ENCODE measurements around the gene DCUN1D1. TPM values are rescaled to one million over a fixed set of nuclear protein-coding genes. Genes with fewer than 3 reads are reported as not detected.

DCUN1D1 gene
- total and polyA plus RNA-seq, 2 of the 13 experiments (the other 11 are each of a cell fraction or from before 2014, with no cell fraction given), result 10.5 to 39.7 TPM

DNA sequence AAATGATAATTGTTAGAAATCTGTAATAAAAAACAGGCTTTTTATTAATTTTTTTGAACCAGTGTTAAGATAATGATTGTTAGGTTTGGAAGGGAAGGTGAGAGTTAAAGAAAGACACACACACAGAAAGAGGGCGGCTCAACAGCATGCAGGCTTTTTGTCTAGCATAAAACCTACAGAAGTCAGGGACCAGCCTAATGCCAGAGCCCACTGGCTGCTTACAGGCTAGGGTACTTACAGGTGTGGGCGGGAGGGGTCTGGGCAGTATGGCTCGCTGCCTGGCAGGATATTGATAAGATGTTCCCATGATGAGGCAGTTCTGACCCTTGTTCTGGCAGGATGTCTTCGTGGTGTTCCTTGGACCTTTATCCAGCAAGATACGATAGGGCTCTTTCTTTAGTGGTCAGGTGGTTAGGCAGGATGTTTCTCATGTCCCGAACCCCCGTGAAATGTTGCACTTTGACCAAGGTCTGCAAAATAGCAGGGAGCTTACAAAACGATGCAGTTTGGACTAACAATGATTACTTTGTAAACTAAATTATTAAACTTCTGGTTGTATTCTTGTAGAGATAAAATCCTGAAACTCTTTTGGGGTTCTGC, 84.7 kb downstream of the DCUN1D1 start (continued):
- TF ChIP-seq, protein P1, sequence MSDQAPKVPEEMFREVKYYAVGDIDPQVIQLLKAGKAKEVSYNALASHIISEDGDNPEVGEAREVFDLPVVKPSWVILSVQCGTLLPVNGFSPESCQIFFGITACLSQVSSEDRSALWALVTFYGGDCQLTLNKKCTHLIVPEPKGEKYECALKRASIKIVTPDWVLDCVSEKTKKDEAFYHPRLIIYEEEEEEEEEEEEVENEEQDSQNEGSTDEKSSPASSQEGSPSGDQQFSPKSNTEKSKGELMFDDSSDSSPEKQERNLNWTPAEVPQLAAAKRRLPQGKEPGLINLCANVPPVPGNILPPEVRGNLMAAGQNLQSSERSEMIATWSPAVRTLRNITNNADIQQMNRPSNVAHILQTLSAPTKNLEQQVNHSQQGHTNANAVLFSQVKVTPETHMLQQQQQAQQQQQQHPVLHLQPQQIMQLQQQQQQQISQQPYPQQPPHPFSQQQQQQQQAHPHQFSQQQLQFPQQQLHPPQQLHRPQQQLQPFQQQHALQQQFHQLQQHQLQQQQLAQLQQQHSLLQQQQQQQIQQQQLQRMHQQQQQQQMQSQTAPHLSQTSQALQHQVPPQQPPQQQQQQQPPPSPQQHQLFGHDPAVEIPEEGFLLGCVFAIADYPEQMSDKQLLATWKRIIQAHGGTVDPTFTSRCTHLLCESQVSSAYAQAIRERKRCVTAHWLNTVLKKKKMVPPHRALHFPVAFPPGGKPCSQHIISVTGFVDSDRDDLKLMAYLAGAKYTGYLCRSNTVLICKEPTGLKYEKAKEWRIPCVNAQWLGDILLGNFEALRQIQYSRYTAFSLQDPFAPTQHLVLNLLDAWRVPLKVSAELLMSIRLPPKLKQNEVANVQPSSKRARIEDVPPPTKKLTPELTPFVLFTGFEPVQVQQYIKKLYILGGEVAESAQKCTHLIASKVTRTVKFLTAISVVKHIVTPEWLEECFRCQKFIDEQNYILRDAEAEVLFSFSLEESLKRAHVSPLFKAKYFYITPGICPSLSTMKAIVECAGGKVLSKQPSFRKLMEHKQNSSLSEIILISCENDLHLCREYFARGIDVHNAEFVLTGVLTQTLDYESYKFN (CRISPR knock-in tag; conservative IDR thresholded peaks at IDR 0.05), result peak; percentile 47; the same call in 1 of the 2 replicates
- no peak for TF ChIP-seq ATF1 (CRISPR knock-in tag; IDR thresholded peaks at IDR 0.05)
- no peak for TF ChIP-seq REPIN1 (CRISPR knock-in tag; IDR thresholded peaks at IDR 0.05; ENCODE audit: borderline replicate concordance, low read depth)
- TF ChIP-seq ZNF292 (CRISPR knock-in tag; IDR thresholded peaks at IDR 0.05; ENCODE audit: borderline replicate concordance, low read depth), result no peak
- TF ChIP-seq, protein P2, sequence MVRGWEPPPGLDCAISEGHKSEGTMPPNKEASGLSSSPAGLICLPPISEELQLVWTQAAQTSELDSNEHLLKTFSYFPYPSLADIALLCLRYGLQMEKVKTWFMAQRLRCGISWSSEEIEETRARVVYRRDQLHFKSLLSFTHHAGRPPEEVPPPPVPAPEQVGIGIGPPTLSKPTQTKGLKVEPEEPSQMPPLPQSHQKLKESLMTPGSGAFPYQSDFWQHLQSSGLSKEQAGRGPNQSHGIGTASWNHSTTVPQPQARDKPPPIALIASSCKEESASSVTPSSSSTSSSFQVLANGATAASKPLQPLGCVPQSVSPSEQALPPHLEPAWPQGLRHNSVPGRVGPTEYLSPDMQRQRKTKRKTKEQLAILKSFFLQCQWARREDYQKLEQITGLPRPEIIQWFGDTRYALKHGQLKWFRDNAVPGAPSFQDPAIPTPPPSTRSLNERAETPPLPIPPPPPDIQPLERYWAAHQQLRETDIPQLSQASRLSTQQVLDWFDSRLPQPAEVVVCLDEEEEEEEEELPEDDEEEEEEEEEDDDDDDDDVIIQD (CRISPR knock-in tag; IDR thresholded peaks at IDR 0.05; ENCODE audit: low read depth), result peak; percentile 53; the same call in 1 of the 2 replicates
- TF ChIP-seq ZNF619 (CRISPR knock-in tag; IDR thresholded peaks at IDR 0.05), result no peak
- TF ChIP-seq TAF15 (IDR thresholded peaks at IDR 0.05; ENCODE audit: low read depth, low read length, poor library complexity, severe bottlenecking), result no peak
- no peak for TF ChIP-seq ZNF83 (CRISPR knock-in tag; IDR thresholded peaks at IDR 0.05; ENCODE audit: borderline replicate concordance)
- TF ChIP-seq, protein P3, sequence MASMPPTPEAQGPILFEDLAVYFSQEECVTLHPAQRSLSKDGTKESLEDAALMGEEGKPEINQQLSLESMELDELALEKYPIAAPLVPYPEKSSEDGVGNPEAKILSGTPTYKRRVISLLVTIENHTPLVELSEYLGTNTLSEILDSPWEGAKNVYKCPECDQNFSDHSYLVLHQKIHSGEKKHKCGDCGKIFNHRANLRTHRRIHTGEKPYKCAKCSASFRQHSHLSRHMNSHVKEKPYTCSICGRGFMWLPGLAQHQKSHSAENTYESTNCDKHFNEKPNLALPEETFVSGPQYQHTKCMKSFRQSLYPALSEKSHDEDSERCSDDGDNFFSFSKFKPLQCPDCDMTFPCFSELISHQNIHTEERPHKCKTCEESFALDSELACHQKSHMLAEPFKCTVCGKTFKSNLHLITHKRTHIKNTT (CRISPR knock-in tag; IDR thresholded peaks at IDR 0.05), result no peak
- TF ChIP-seq PLRG1 (conservative IDR thresholded peaks at IDR 0.05), result no peak
- TF ChIP-seq HNF4A (CRISPR knock-in tag; IDR thresholded peaks at IDR 0.05), result peak; percentile 74
- no peak for TF ChIP-seq ZMYM2 (CRISPR knock-in tag; IDR thresholded peaks at IDR 0.05)
